GM12878 (cell line): ENCODE results near the gene MAP3K1. TPM values are rescaled to one million over a fixed set of nuclear protein-coding genes. Genes with fewer than 3 reads are reported as not detected.

ENCODE experiments used
- ATAC-seq: fragments of 200-7000 bp; cut with Tn5 transposase; 3 replicates; pipeline ENCODE4 v1.9.1; 2020; ENCODE audit warnings: mild to moderate bottlenecking, moderate library complexity
- BruUV-seq: library from RNA; stranded (reverse); fragments of 400-500 nt; replicated peaks from 2 replicates; lab custom pipeline; 2021; lab: Mats Ljungman, UMichigan
- CTCF ChIA-PET: fragments of 300-600 bp; sonication (Branson Sonifier 250); formaldehyde crosslinking; extraction: SDS; loops from one replicate; lab custom pipeline; 2021; ENCODE audit warnings: inconsistent platforms; lab: Yijun Ruan, JAX
- POLR2A ChIA-PET: fragments of 350-600 bp; formaldehyde crosslinking; extraction: SDS; loops from one replicate; lab custom pipeline; 2021; ENCODE audit warnings: inconsistent platforms; lab: Charles Lee
- RAD21 ChIA-PET: fragments of 300-600 bp; sonication (Branson Sonifier 250); formaldehyde crosslinking; loops from one replicate; lab custom pipeline; 2023; ENCODE audit warnings: antibody characterized with exemption; ENCODE audit not compliant: unreplicated experiment; lab: Charles Lee
- SMC1A ChIA-PET: fragments of 300-600 bp; sonication (Branson Sonifier 250); formaldehyde crosslinking; loops from one replicate; lab custom pipeline; 2023; ENCODE audit not compliant: unreplicated experiment, uncharacterized antibody; lab: Charles Lee
- DNase-seq: peaks from one replicate; pipeline ENCODE4 v3.0.0-alpha.2; 2011; ENCODE audit warnings: low read depth, low spot score
- FAIRE-seq: peaks from 3 replicates; lab custom pipeline; 2011; peaks lifted over from hg19 to GRCh38; lab: Jason Lieb, UNC
- H2AFZ ChIP-seq: 2 replicates; pipeline ENCODE4 v1.6.0; 2011; ENCODE audit warnings: low read depth, low read length, control low read depth; ENCODE audit not compliant: control insufficient read depth
- H3K27ac ChIP-seq: 2 replicates; pipeline ENCODE4 v1.5.1; 2011; ENCODE audit warnings: control low read depth; ENCODE audit not compliant: control insufficient read depth, insufficient read depth
- H3K27me3 ChIP-seq, 2 experiments: replicated peaks in 1 of 2; 2 replicates each; pipeline versions ENCODE4 v1.6.0 to v1.6.1; 2011; ENCODE audit warnings: low read length in 1 of 2; ENCODE audit not compliant: control insufficient read depth in 2 of 2, insufficient read depth in 2 of 2
- H3K36me3 ChIP-seq, 2 experiments: 2 replicates each; pipeline ENCODE4 v1.5.1; 2011; ENCODE audit warnings: low read length in 1 of 2; ENCODE audit not compliant: control insufficient read depth in 2 of 2, insufficient read depth in 2 of 2
- H3K4me1 ChIP-seq: 2 replicates; pipeline ENCODE4 v1.6.1; 2011; ENCODE audit warnings: mild to moderate bottlenecking, low read length, moderate library complexity, mixed read lengths; ENCODE audit not compliant: control insufficient read depth, insufficient read depth
- H3K4me2 ChIP-seq: 2 replicates; pipeline ENCODE4 v1.6.0; 2011; ENCODE audit warnings: control low read depth; ENCODE audit not compliant: control insufficient read depth, insufficient read depth
- H3K4me3 ChIP-seq: fragments of 200-600 bp; sonication (generic); 2 replicates; pipeline ENCODE4 v1.5.1; 2016
- H3K79me2 ChIP-seq: 2 replicates; pipeline ENCODE4 v1.6.0; 2011; ENCODE audit warnings: low read length; ENCODE audit not compliant: control insufficient read depth, insufficient read depth
- H3K9ac ChIP-seq: 2 replicates; pipeline ENCODE4 v1.8.0; 2011; ENCODE audit warnings: low read length, control low read depth, mixed read lengths; ENCODE audit not compliant: control insufficient read depth, insufficient read depth
- H3K9me3 ChIP-seq: replicated peaks from 3 replicates; pipeline ENCODE4 v1.5.1; 2011; ENCODE audit warnings: mild to moderate bottlenecking, low read length; ENCODE audit not compliant: control insufficient read depth, insufficient read depth
- H4K20me1 ChIP-seq: 2 replicates; pipeline ENCODE4 v1.6.0; 2011; ENCODE audit not compliant: control insufficient read depth, insufficient read depth
- BMI1 ChIP-seq: fragments of 450-650 bp; IDR thresholded peaks from 2 replicates; pipeline ENCODE4 v1.6.1; 2016; ENCODE audit warnings: mild to moderate bottlenecking, moderate library complexity, borderline replicate concordance
- CHD2 ChIP-seq: IDR thresholded peaks from 2 replicates; pipeline ENCODE4 v1.6.1; 2011; ENCODE audit warnings: low read depth, low read length, improper control_type of control experiment, borderline replicate concordance
- FOS ChIP-seq: IDR thresholded peaks from 3 replicates; pipeline ENCODE4 v1.6.1; 2011; ENCODE audit warnings: borderline replicate concordance; ENCODE audit not compliant: insufficient read length; ENCODE audit errors: extremely low read depth
- FOXM1 ChIP-seq: IDR thresholded peaks from 2 replicates; pipeline ENCODE4 v1.6.1; 2012; ENCODE audit warnings: low read depth, mild to moderate bottlenecking, inconsistent platforms, low read length, moderate library complexity
- HDGF ChIP-seq: fragments of 450-650 bp; IDR thresholded peaks from 2 replicates; pipeline ENCODE4 v1.6.1; 2016; ENCODE audit warnings: antibody characterized with exemption
- IKZF1 ChIP-seq: fragments of 450-650 bp; conservative IDR thresholded peaks from 2 replicates; pipeline ENCODE4 v1.6.1; 2017; ENCODE audit warnings: antibody characterized with exemption, mild to moderate bottlenecking
- MEF2B ChIP-seq: fragments of 450-650 bp; IDR thresholded peaks from 2 replicates; pipeline ENCODE4 v1.6.1; 2018; ENCODE audit warnings: mild to moderate bottlenecking, moderate library complexity; ENCODE audit not compliant: partially characterized antibody, poor library complexity, severe bottlenecking
- MTA2 ChIP-seq: fragments of 450-650 bp; IDR thresholded peaks from 2 replicates; pipeline ENCODE4 v1.6.1; 2016; ENCODE audit warnings: low read depth, mild to moderate bottlenecking, moderate library complexity
- NR2F1 ChIP-seq: fragments of 450-650 bp; conservative IDR thresholded peaks from 2 replicates; pipeline ENCODE4 v1.6.1; 2017; ENCODE audit warnings: mild to moderate bottlenecking
- PML ChIP-seq: IDR thresholded peaks from 2 replicates; pipeline ENCODE4 v1.6.1; 2012; ENCODE audit warnings: low read length, inconsistent platforms
- POLR2A ChIP-seq: IDR thresholded peaks from 2 replicates; pipeline ENCODE4 v1.6.1; 2011; ENCODE audit warnings: low read depth, mild to moderate bottlenecking, low read length
- SMC3 ChIP-seq: IDR thresholded peaks from 2 replicates; pipeline ENCODE4 v1.6.1; 2011; ENCODE audit warnings: low read length, improper control_type of control experiment, borderline replicate concordance
- WRNIP1 ChIP-seq: IDR thresholded peaks from 2 replicates; pipeline ENCODE4 v1.6.1; 2011; ENCODE audit warnings: low read depth, low read length, improper control_type of control experiment, borderline replicate concordance
- WGBS: methylation state at CpG from one replicate; pipeline ENCODE4 v1.1.6; 2016; ENCODE audit warnings: low lambda C conversion rate; ENCODE audit not compliant: insufficient replicate concordance, insufficient coverage; ENCODE audit errors: missing lambda C conversion rate; 5-methylcytosine and 5-hydroxymethylcytosine counted together
- in situ Hi-C: fragments of 300-500 bp; cut with MboI; formaldehyde crosslinking; loops from 9 replicates; pipeline ENCODE4 v1.14.3; 2018; ENCODE audit warnings: mixed read lengths
- intact Hi-C: fragments of 100-400 bp; cut with micrococcal nuclease; formaldehyde crosslinking; loops from one replicate; pipeline ENCODE4 v1.14.2; 2022; ENCODE audit not compliant: unreplicated experiment
- polyA plus RNA-seq, 11 experiments: library from polyadenylated mRNA; depleted of rRNA in 4 of 11; unstranded in 6 of 11; stranded (reverse) in 5 of 11; fragments of >200 nt; fragmentation: Nextera tagmentation in 4 of 11; fragmentation: Illumina TruSeq in 1 of 11; extraction: Ambion mirVana in 4 of 11; extraction: Trizol in 1 of 11; gene quantifications; 1 replicate in 1 of 11; 2 replicates in 10 of 11; pipeline versions ENCODE4 v1.2.1 to v1.2.3, GENCODE V29; 2011 to 2016; ENCODE audit warnings: inconsistent platforms in 2 of 11, missing spikeins in 2 of 11, low read depth in 1 of 11
- total RNA-seq, 4 experiments: library from RNA; depleted of rRNA in 3 of 4; stranded (reverse); fragments of >200 nt in 3 of 4; fragmentation: Illumina TruSeq in 1 of 4; extraction: Trizol in 1 of 4; gene quantifications; 2 replicates each; pipeline versions ENCODE4 v1.2.1 to v1.2.3, GENCODE V29; 2013 to 2021
- TF ChIP-seq, protein P1 (sequence below): fragments of 450-650 bp; IDR thresholded peaks from 2 replicates; pipeline ENCODE4 v1.6.1; 2017; ENCODE audit warnings: mild to moderate bottlenecking, moderate library complexity
- TF ChIP-seq, protein P2 (sequence below): fragments of 450-650 bp; conservative IDR thresholded peaks from 2 replicates; pipeline ENCODE4 v1.6.1; 2017; ENCODE audit warnings: mild to moderate bottlenecking, moderate library complexity
- TF ChIP-seq, protein P3 (sequence below): fragments of 450-650 bp; IDR thresholded peaks from 2 replicates; pipeline ENCODE4 v1.6.1; 2014; ENCODE audit warnings: mild to moderate bottlenecking
- TF ChIP-seq, protein P4 (sequence below): IDR thresholded peaks from 2 replicates; pipeline ENCODE4 v1.6.1; 2012; ENCODE audit warnings: low read depth, low read length, improper control_type of control experiment

MAP3K1 gene
- total and polyA plus RNA-seq, 10 of the 15 experiments (the other 5 are each of a cell fraction or from before 2014, with no cell fraction given), result 7.5 to 24.6 (median 12.6) TPM

DNA sequence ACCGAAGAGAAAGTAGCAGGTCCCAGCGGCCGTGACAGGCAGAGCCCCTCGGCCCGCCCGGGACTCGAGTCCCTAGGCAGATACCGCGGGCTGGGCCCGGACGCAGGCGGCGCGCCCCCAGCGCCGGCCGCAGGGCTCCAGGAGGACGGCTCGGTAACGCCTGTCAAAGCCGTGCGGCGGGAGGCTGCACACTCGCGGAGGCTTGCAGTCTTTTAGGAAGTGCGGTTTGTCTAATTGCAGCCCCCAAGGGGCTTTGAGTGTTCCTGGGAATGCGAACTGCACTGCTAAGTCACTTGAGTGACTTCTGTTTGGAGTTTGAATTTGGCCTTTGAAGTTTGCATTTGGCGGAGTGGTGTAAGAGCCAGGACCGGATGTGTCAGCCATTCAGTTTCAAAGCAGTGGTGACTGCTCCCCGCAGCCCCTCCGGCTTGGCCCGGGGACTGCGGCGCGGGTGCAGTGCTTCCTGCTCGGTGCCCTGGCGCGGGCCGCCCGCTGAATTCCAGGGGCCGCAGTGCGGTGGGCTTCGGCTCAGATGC, 1.3 kb downstream of the MAP3K1 start:
- Histone ChIP-seq H3K27ac (peak overlapping the region; percentile 78), H4K20me1 (no peaks in the 10 kb centered on the region), H3K4me1 (peaks cover 23% of the 10 kb centered on the region), H3K27me3 (no peaks in the 10 kb centered on the region), H3K36me3 (no peaks in the 10 kb centered on the region), H3K79me2 (peaks cover 48% of the 10 kb centered on the region), H3K9ac (peak overlapping the region; percentile 77), H2AFZ (peak overlapping the region; percentile 89), H3K4me3 (peak overlapping the region; percentile 97), H3K4me2 (peak overlapping the region; percentile 89), H3K9me3 (no peaks in the 10 kb centered on the region)
- ChIA-PET POLR2A (interaction anchor here (0.6 to 1.0 kb wide), 2 partner anchors 22 to 147 kb away, joined by 3 read pairs; no protein-coding TSS in a partner anchor), CTCF (no interaction called here), RAD21 (interaction anchor here (1.8 kb wide), 1 partner anchor 11 kb away, joined by 4 read pairs; no protein-coding TSS in a partner anchor), SMC1A (interaction anchor here (1.2 to 4.4 kb wide), 2 partner anchors 19 to 36 kb away, joined by 3 to 64 read pairs; no protein-coding TSS in a partner anchor)
- BruUV-seq, result no TSS peak
- in situ Hi-C loops, result no loop called here
- ATAC-seq (peak; percentile 66), DNase-seq (no peak), FAIRE-seq (no peak)
- intact Hi-C loops, result loop anchor here (1.0 to 5.0 kb wide), 6 partner anchors 124 to 544 kb away; no protein-coding TSS in a partner anchor
- WGBS, result under 1% methylated on average over 39 of the region's 43 CpGs
- no peak for TF ChIP-seq SMC3
- peak; percentile 22 for TF ChIP-seq IKZF1
- TF ChIP-seq, protein P1, sequence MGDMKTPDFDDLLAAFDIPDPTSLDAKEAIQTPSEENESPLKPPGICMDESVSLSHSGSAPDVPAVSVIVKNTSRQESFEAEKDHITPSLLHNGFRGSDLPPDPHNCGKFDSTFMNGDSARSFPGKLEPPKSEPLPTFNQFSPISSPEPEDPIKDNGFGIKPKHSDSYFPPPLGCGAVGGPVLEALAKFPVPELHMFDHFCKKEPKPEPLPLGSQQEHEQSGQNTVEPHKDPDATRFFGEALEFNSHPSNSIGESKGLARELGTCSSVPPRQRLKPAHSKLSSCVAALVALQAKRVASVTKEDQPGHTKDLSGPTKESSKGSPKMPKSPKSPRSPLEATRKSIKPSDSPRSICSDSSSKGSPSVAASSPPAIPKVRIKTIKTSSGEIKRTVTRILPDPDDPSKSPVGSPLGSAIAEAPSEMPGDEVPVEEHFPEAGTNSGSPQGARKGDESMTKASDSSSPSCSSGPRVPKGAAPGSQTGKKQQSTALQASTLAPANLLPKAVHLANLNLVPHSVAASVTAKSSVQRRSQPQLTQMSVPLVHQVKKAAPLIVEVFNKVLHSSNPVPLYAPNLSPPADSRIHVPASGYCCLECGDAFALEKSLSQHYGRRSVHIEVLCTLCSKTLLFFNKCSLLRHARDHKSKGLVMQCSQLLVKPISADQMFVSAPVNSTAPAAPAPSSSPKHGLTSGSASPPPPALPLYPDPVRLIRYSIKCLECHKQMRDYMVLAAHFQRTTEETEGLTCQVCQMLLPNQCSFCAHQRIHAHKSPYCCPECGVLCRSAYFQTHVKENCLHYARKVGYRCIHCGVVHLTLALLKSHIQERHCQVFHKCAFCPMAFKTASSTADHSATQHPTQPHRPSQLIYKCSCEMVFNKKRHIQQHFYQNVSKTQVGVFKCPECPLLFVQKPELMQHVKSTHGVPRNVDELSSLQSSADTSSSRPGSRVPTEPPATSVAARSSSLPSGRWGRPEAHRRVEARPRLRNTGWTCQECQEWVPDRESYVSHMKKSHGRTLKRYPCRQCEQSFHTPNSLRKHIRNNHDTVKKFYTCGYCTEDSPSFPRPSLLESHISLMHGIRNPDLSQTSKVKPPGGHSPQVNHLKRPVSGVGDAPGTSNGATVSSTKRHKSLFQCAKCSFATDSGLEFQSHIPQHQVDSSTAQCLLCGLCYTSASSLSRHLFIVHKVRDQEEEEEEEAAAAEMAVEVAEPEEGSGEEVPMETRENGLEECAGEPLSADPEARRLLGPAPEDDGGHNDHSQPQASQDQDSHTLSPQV, result no peak
- TF ChIP-seq CHD2, result no peak
- 0 out of 2 replicates have a peak, but pooled peaks have one; percentile 49 for TF ChIP-seq HDGF
- TF ChIP-seq FOS, result no peak
- TF ChIP-seq, protein P2, sequence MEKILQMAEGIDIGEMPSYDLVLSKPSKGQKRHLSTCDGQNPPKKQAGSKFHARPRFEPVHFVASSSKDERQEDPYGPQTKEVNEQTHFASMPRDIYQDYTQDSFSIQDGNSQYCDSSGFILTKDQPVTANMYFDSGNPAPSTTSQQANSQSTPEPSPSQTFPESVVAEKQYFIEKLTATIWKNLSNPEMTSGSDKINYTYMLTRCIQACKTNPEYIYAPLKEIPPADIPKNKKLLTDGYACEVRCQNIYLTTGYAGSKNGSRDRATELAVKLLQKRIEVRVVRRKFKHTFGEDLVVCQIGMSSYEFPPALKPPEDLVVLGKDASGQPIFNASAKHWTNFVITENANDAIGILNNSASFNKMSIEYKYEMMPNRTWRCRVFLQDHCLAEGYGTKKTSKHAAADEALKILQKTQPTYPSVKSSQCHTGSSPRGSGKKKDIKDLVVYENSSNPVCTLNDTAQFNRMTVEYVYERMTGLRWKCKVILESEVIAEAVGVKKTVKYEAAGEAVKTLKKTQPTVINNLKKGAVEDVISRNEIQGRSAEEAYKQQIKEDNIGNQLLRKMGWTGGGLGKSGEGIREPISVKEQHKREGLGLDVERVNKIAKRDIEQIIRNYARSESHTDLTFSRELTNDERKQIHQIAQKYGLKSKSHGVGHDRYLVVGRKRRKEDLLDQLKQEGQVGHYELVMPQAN, result peak; percentile 43
- TF ChIP-seq NR2F1, result no peak
- TF ChIP-seq WRNIP1, result no peak
- TF ChIP-seq MEF2B, result no peak
- no peak for TF ChIP-seq MTA2
- 0 out of 2 replicates have a peak, but pooled peaks have one; percentile 30 for TF ChIP-seq PML
- TF ChIP-seq, protein P3, sequence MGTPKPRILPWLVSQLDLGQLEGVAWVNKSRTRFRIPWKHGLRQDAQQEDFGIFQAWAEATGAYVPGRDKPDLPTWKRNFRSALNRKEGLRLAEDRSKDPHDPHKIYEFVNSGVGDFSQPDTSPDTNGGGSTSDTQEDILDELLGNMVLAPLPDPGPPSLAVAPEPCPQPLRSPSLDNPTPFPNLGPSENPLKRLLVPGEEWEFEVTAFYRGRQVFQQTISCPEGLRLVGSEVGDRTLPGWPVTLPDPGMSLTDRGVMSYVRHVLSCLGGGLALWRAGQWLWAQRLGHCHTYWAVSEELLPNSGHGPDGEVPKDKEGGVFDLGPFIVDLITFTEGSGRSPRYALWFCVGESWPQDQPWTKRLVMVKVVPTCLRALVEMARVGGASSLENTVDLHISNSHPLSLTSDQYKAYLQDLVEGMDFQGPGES, result no peak
- TF ChIP-seq, protein P4, sequence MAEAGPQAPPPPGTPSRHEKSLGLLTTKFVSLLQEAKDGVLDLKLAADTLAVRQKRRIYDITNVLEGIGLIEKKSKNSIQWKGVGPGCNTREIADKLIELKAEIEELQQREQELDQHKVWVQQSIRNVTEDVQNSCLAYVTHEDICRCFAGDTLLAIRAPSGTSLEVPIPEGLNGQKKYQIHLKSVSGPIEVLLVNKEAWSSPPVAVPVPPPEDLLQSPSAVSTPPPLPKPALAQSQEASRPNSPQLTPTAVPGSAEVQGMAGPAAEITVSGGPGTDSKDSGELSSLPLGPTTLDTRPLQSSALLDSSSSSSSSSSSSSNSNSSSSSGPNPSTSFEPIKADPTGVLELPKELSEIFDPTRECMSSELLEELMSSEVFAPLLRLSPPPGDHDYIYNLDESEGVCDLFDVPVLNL, result no peak
- TF ChIP-seq FOXM1, result no peak
- peak; percentile 48 for TF ChIP-seq POLR2A
- no peak for TF ChIP-seq BMI1
